Posterior vena cava (tissue), 2 donors: ENCODE results near the gene CELF1. TPM values are rescaled to one million over a fixed set of nuclear protein-coding genes. Genes with fewer than 3 reads are reported as not detected.

Experiments used
- DNase-seq: peaks from one replicate; pipeline ENCODE4 v3.0.0-alpha.2; 2020; ENCODE audit warnings: low spot score
- intact Hi-C, 2 donors: fragments of 100-400 bp; cut with DNase I; formaldehyde crosslinking; loops; one replicate each; pipeline versions ENCODE4 v1.14.1 to v1.14.2; 2022 to 2023
- total RNA-seq, 2 donors: library from RNA; stranded (reverse); fragmentation: NEBNext Ultra II Directional; extraction: Animal tissue kit (Norgen Biotek cat#: 25700); gene quantifications; one replicate each; pipeline ENCODE4 v1.2.1, GENCODE V29; 2021
- donor health status: DM: yes; HTN: yes; CAD: no.
- donor health status: DM: yes; HTN: yes; CAD: no.

Gene CELF1
- total RNA-seq, 2 donors from 2014 or later, result 83.8 to 96.3 TPM

DNA sequence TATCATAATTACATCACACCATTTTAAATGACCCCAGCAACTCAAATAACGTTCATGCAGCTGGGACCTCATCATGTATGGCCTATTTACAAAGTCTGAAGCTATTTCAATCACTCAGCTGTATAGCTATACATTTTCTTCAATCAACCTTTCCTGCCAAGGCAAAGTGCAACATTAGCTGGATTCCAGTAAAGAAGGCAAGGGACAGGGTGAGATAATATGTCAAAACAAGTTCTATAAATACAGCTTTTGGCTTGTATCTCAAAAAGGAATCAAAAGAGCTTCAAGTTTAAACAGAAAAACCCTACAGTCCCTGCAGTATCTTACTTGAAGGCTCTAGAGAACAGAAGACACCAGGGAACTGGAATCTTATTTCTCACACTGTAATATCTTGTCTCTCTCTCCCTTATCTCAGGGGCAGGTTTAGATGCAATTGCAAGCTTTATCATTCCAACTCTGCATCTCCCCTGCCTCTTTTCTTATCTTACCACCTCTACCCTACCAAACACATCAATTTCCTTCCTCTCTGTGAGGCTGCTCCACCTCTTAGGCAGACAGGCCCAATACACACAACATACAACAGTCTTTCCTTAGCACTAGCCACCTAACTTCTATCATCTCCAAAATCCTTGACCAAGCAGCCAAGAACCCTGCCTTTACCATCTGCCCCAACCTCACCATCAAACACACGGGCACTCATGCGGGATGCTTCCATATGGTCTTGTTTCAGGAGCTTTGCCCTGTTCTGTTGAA, 34.5 kb downstream of the CELF1 start:
- DNase-seq, result no peak
- intact Hi-C loops, result no loop called here

DNA sequence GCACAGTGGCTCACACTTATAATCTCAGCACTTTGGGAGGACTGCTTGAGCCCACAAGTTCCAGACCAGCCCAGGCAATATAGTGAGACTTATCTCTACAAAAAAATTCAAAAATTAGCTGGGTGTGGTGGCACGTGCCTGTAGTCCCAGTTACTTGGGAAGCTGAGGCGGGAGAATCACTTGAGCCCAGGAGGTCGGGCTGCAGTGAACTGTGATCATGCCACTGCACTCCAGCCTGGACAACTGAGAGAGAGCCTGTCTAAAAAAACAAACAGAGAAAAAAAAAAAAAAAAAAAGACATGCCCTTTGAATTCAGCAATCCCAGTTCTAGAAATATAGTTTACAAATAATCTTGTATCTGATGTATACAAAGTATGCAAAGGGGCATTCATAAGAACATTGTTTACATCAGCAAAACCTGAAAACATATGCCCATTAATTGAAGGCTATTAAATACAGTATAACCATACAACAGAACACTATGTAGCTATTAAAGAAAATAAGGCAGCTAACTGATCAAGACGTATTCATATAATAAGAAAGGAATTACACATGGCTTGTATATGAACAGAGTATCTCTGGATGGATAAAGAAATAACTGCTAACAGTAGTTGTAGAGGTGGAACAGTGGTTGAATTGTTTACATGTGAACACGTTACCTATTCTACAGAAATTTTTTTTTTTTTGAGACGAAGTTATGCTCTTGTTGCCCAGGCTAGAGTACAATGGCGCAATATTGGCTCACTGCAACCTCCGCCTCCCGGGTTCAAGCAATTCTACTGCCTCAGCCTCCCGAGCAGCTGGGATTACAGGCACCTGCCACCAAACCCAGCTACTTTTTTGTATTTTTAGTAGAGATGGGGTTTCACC, 35.7 kb downstream of the CELF1 start:
- intact Hi-C loops, result no loop called here
- no peak for DNase-seq

DNA sequence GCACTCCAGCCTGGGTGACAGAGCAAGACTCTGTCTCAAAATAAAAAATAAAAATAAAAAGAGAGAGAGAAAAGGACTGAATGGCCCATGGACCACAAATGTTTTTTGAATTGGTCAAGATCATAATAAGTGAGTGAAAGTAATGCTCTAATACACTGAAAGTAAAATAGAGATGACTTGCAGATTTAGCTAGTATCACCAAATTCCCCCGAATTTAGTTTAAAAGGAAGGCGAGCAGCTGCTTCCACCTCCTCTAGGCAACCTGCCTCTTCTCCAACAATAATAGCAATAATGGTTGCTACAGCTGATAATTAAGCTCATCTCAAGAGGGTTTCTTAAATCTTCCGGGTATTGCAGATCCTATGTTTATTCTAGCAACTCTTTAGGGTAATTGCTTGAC, 36.8 kb downstream of the CELF1 start:
- intact Hi-C loops, result no loop called here

DNA sequence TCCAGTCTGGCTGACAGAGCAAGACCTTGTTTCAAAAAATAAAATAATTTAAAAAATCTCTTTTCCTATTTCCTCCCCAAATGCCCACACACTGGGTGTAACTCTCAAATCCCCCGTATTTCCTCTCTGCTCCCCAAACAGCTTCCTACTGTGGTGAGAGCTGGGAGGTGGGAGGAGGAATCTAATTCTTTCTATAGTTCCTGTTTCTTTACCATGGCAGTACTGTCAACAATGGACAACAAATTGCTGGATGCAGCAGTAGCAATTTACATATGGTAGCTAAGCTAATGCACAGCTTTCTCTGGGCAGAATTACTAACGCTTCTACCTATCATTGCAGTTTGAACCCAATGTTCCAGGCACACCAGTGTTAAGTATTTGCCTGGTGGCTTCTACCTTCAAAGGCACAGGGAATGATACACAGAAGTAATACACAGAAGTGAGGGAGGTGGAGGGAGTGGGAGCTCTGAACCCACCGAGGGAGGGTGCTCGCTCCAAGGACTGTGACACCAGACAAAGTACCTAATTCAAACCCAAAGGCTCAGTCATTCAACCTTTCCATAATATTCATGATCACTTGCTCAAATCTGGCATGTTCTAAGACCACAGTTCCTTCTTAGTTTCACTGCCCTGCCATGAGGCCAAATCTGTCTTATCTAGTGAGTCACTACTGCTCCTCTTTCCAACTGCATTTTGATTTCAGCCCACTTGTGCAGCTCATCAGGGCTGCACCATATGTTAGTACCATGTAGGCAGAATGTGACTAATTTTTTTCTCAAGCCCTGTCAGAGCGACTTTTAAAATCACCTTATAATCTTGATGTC, 37.9 kb downstream of the CELF1 start:
- intact Hi-C loops, result no loop called here
- no peak for DNase-seq

More for the DNA sequence above, 36.8 kb downstream of the CELF1 start:
- no peak for DNase-seq

DNA sequence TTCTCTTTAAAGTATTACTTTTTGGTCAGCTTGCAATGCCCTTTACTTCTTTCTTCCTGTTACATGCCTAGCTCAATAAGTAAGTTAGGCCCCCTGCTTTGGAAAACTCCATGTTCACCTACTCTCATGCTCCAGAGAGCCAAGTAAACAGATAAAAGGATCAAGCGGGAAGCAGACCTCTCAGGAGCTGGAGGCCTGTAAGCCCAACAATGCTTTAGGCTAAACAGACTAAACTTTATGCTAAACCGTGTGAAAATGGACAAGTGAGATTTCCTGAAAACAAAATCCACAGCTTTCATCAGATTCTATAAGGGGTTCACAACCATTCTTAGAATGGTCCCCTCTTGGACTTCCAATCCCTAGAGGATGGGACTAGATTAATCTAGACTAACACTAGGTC, 40.2 kb downstream of the CELF1 start:
- intact Hi-C loops, result no loop called here
- DNase-seq, result no peak

DNA sequence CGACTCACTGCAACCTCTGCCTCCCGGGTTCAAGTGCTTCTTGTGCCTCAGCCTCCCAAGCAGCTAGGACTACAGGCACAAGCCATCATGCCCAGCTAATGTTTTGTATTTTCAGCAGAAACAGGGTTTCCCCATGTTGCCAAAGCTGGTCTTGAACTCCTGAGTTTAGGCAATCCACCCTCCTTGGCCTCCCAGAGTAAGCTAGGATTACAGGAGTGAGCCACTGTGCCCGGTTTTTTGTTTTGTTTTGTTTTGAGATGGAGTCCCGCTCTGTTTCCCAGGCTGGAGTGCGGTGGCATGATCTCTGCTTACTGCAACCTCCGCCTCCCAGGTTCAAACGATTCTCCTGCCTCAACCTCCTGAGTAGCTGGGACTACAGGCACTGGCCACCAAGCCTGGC, 41.0 kb downstream of the CELF1 start:
- intact Hi-C loops, result no loop called here
- no peak for DNase-seq

DNA sequence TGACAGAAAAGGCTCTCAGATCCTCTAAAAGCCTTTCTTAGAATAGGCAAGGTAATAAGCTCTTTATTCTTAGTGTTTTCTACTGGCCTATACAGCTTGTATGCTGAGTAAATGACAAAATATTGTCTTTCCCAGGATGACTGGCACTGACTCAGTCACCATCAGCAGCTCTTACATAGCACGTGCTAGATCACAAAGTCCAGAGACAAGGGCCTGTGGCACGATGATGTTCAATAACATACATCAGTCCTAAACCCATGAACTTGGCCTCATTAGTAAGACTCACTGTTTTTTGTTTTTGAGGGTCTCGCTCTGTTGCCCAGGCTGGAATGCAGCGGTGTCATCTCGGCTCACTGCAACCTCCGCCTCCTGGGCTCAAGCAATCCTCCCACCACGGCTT, 42.7 kb downstream of the CELF1 start:
- no peak for DNase-seq
- intact Hi-C loops, result no loop called here

DNA sequence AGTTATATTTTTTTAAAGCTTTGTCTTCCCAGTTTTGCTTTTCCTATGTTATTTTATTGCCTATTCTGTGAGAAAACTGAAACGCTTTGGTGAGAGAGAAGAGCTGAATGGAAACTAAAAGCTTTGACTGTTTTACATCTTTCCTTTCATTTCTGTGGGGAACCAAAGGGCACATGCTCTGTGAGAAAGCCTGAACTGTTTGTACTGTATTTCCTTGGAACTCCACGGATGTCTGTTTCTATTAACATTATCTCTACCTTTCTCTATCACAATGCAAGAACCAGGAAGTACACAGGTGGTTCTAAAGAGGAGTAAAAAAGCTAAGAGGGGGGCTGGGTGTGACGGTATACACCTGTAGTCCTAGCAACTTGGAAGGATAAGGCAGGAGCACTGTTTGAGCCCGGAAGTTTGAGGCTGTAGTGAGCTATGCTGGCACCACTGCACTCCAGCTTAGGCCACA, 43.8 kb downstream of the CELF1 start:
- intact Hi-C loops, result no loop called here
- DNase-seq, result no peak

DNA sequence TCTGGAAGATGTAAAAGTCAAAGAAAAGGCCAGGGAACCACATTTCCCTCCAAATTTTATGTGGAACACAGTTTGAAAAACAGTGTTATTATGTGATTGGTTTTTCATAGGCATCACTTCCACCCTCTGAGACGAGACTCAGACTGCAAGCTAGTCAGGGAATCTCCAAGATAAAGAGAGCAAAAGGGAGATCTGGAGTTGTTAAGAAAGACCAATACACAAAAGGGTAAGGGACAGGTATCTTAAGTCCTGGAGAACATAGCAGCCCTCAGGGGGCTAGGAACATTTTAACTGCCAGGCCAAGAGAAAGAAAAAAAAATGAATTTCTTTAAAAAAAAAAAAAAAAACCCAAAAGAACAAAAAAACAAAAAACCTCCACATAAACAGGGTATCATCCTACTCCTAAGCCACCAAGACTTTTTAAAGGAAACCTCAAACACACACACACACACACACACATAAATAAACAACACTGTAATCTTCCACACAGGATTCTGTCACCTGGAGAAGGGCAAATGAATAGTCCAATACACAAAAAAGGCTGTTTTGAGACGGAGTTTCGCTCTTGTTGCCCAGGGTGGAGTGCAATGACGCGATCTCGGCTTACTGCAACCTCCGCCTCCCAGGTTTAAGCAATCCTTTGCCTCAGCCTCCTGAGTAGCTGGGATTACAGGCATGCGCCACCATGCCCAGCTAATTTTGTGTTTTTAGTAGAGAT, 44.5 kb downstream of the CELF1 start:
- DNase-seq, result no peak
- intact Hi-C loops, result no loop called here

DNA sequence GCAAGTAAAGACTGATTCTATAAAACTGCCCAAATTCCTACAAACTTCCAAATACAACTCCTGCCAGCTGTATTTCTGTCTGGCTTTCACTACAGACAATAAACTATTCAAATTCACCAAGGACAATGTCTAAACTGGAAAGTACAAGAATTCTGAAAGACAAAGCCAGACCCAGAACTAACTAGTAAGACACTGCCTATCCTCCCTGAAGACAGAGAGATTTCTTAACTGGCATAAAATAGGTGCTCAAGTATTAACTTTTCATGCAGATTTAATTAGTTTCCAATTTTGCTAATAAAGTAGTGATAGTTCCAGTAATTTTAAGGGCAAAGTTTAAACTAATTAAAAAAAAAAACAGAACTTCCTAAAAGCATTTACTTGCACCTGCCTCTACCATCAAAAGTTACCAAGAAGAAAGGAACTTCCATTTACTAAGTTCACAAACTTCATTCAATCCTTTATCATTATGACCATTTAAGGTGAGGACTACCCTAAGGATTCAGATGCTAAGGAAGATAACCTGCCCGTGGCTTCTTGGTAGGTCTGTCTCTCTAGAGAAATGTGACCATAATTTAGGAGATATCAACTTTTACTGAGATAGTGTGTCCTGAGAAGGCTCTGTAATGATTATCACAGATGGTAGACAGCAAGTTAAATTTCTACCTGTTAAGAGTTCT, 45.2 kb downstream of the CELF1 start:
- no peak for DNase-seq
- intact Hi-C loops, result no loop called here

DNA sequence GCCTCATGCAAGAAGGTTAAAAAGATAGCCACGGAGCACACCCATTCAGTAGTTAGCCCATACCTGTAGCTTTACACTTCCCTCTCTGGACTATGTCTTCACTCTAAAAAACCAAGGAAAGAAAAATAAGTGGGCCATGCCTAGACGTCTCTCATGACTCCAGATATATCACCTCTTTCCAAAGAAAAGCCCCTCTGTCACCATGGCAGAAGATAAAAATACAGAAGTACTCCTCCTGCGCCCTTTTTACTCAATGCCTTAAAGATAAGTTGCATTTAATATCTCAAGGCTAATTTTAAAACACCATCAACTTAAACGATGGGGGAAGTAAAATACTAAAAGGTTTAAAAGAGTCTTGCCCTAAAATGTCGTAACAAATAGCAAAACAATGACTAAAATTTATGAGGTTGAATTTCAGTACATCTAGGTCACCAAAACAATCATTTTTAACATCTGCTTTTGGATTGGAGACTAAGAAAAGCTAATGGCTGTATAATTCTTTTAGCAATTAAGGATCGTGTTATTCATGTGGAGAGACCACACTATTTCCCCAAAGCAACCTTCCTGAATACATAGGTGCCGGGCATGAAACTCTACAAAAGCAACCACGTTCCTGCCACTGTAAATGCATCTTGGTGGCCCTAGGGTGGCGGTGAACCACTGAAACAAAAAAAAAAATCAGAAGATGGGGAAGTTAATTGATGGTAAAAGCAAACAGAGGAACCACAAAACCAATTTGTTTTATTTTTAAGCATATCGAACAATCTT, 46.0 kb downstream of the CELF1 start:
- intact Hi-C loops, result no loop called here
- DNase-seq, result no peak

DNA sequence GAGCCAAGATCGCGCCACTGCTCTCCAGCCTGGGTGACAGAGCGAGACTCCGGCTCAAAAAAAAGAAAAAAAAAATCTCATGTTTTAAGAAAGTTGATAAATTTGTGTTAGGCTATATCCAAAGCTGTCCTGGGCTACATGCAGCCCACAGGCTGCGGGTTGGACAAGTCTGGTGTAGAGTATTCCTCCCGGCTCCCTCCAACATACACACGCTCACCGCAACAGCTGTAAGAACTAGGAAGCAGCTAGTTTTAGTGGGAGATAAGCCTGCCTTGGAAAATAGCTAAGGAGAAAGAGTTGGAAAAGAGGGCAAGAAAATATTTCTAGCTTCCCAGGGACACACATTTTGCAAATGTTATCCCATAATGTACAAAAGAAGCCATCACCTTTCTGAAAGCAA, 46.6 kb downstream of the CELF1 start:
- intact Hi-C loops, result no loop called here
- no peak for DNase-seq

DNA sequence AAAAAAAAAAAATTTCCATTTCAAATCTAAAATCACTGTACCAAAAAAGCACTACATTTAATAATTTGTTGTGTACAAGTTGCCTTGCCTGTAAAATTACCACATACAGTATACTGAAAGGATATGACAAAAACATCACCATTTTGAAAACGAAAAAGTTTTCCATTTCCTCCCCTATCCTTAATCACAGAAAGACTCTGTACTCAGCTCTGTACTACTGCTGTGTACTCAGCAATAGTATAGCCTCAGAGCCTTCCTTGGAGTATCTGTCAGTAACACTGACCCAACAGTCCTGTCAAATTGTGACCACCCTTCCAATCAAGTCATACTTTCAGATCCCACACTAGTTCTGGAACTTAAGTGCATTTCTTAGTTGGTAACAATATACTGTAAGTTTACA, 48.0 kb downstream of the CELF1 start:
- intact Hi-C loops, result no loop called here
- no peak for DNase-seq

DNA sequence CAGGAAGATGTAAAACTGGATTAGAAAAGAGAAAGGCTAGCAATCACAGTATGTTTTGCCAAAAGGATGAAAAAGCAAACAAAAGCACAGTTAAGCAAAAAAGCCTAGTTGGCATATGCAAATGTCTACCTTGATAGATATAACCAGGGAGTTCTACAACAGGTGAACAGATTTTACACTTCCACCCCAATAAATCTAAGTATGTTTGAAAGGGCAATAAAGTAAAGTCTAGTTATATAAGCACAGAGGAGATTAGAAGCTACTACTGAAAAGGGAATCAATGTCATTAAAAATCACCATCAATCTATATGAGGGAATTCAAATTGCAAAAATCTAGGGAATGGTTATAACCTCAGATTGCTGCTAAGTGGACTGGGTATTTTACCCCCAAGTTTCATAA, 49.7 kb downstream of the CELF1 start:
- no peak for DNase-seq
- intact Hi-C loops, result no loop called here

DNA sequence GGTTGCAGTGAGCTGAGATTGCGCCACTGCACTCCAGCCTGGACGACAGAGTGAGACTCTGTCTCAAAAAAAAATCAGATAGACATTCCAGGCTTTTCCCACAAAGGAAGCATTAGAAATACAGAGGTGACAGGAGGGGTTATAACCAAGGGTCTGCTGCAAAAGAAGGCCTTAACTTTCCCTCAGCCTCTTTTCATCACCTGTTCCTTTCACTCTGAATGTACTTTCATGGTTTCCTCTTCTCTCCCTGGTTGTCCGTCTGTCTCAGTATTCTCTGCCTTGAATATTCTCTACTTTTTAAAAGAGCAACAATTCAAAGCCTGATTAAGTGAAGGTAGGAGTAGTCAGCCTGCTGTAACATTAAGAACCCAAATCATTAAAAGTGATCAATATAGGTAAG, 50.2 kb downstream of the CELF1 start:
- no peak for DNase-seq
- intact Hi-C loops, result no loop called here

DNA sequence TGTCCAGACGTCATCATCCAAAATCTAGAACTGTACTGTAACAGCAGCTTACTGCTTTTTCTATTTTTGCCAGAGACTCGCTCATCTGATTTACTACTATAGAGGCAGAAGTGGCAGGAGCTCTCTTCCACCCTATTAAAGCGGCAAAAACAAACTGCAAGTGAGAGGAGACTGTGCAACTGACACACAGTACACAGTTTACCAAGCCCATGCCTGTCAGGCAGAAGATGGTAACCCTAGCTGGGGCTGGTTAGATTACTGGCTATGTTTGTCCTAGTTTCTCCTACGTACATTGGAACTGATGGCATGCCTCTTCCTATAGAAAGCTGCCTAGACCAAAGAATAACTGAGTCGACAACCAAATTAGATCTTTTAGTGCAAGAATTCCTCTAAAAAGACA, 51.8 kb downstream of the CELF1 start:
- no peak for DNase-seq

DNA sequence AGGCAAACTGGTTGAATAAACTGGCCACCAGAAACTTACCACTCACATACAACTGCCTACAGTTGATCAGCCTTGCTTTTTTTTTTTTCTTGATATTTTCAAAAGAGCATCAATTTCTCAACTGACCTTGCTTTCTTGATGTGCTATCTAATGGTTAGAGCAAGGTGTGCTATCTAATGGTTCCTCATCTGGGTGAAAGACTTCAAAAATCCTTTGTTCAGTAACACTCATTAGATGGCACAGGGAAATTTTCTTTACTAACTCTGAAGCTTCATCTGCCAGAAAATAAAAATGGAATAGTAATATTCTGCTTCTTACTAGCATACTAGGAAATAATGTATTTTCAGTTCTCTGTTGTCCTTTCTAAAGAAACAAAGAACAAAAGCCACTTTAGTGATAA, 52.8 kb downstream of the CELF1 start:
- intact Hi-C loops, result no loop called here
- no peak for DNase-seq

More for the DNA sequence above, 51.8 kb downstream of the CELF1 start:
- intact Hi-C loops, result no loop called here

DNA sequence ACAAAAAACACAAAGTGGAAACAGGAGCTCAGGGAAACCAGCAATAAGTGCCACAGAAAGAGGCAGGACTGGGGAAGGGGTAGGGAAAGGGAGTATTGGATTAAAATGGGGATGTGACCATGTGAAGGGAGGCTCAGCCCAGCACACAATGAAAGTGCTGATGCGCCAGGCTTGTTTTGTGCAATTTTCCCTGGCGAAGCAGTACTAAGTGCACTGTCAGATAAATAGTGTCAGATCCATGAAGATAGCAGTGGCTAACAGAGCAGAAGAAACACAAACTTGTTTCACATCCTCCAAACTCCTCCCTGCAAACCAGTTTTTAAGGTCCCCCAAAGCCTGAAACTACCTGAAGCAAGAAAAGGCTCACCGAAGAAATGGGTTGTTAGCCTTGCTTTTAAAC, 53.3 kb downstream of the CELF1 start:
- intact Hi-C loops, result no loop called here
- DNase-seq, result no peak
